A172 (cell line): ENCODE measurements around the gene ACBD4. TPM values are rescaled to one million over a fixed set of nuclear protein-coding genes. Genes with fewer than 3 reads are reported as not detected.
"Not testable (repeated sequence)": the region's sequence is repeated elsewhere in the genome, so short reads cannot be mapped to it uniquely, and the experiment has no call there.

ENCODE experiments used
- DNase-seq: peaks from one replicate; pipeline ENCODE4 v3.0.0-alpha.2; 2015; ENCODE audit warnings: low spot score
- total RNA-seq: library from RNA; depleted of rRNA; stranded (reverse); fragments of >200 nt; shearing (Covaris generic); gene quantifications from 2 replicates; pipeline ENCODE4 v1.2.3, GENCODE V29; 2014

The ACBD4 gene
- total RNA-seq, 1 experiment from 2014 or later: 4.7 TPM

DNA sequence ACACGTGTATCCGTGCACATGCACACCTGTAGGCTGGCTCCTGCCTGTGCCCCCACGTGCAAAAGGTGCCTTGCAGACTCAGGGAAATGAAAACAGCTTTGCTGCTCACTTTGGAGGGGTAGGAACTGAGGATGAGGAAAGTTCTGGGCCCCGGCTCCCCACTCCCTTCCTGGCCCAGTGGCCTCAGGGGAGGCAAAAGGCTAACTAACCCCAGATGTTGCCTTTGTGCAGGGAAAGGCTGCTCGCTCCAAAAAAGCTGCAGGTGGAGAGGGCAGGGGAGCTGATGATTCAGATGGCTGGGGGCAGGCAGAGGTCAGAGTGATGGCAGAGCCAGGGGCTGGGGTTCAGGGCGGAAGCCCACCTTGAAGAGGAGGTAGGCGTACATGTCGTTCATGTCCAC is 15.5 kb upstream of the ACBD4 start:
- no peak for DNase-seq

GRCh38 chr17:45120558-45120957 is 14.9 kb upstream of the ACBD4 start:
- DNase-seq: no peak

DNA sequence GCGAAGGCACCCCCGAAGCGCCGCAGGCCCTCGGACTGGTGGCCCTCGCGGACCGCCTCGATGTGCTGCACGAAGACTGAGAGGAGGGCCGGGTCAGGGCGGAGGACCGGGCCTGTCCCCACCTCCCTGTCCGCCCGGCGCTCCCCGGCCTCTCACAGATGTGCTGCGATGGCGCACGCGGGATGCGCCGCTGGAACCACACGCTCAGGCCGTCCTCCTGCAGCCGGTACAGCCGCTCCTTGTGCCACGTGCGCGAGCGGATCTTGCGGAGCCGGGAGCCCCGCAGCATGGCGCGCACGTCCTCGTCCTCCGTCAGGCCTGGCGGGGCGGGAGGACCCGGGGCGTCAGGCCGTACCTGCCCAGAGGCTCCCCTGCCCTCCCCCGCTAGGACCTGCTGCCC is 14.4 kb upstream of the ACBD4 start:
- DNase-seq: no peak

GRCh38 chr17:45123076-45123770 is 12.3 kb upstream of the ACBD4 start:
- no peak for DNase-seq

DNA sequence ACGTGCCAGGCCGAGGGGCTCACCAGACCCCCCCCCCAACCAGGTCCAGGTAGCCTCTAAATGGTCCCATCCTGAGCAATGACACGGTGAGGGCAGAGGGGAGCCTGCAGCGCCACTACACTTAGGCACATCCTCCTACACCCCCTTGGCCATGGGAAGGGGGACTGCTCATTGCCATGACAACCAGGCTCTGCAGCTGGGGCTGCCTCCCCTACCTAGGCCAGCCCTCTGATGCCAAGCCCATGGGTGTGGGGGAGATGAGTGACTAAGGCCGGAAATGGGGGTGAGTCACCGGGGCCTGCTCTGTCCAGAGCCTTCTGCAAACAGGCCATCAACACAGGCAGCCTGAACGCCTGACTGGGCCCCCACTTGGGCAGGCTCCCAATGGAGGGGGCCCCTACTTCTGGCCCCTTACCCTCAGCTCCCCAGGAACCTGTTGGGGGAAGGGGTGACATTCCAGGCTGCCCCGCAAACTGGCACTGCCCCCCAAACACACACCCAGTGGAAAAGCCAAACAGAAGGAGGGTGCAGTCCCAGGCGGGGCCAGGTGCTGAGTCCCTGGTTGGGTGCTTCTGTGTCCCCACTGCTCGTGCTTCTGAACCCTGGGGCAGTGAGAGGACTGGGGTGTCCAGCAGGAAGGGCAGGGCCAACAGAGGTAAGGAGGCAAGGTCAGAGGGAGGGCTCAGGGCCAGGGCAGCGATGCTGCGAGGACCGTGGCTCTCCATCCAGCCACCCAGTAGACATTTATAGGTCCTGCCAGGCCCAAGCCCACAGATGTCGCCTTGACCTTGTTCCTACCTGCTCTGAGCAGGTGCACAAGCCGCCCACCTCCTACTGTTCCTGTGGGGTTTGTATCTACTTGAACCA is 11.3 kb upstream of the ACBD4 start:
- DNase-seq: peak; percentile 99

- DNase-seq: not testable (repeated sequence)
These were observed 10.7 kb upstream of the ACBD4 start for GRCh38 chr17:45124797-45125122.

DNA sequence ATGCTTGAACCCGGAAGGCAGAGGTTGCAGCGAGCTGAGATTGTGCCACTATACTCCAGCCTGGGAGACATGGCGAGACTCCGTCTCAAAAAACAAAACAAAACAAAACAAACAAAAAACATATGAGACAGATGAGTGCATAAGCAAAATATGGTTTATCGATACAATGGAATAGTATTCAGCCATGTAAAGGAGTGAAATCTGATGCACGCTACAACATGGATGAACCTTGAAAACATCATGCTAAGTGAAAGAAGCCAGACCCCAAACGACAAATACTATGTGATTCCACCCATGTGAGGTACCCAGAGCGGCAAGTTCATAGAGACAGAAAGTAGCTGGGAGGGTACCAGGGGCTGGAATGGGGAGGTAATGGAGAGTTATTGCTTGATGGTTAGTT is 10.0 kb upstream of the ACBD4 start:
- DNase-seq: no peak

DNA sequence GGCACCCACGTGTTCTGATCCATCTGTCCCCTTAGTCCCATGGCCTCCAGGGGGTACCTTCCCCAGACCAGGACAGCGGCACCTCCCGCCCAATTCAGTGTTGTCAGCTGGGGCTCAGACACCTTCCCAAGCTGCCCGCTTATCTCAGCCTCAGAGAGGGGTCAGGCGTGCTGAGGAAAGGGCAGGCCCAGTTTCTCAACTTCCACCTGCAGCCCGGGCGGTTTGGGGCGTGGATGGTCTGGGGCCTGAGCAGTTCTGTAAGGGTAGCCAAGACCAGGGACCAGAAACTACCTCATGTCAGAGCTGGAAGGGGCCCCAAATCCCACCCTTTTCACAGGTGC is 8.3 kb upstream of the ACBD4 start:
- DNase-seq: no peak

DNA sequence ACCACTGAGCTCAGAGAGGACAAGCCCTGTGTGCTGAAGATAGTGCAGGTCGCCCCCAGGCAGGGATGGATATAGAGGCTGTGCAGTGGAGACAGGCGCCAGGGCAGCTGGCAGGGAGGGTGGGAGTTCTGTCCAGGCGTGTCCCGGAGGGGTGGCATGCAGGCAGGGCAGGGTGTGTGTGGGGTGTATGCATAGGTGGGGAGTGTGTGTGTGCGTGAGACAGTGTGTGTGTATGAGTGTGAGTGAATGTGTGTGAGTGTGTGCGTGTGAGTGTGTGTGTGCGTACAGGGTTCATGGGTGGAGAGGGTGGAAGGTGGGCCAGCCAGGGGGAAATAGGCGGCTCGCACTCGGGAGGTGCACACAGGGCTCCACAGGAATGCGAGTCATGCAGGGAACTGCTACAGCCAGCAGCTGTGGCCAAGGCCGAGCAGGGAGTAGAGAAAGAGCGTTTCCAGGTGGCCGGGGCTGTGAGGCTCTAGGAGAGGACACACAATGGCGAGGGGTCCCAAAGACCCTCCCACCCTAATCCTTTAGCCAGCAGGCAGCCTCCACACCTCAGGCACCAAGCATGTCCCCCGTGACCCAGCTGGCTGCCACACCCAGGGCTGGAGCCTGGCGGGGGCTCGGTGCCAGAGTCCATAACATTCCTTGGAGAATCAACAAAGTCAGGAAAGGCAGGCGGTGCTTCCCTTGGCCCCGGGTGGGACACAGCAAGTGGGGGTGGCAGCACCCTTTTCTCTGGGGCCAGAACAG is 7.8 kb upstream of the ACBD4 start:
- peak; percentile 73 for DNase-seq

- DNase-seq: no peak
These were observed 7.2 kb upstream of the ACBD4 start for GRCh38 chr17:45128331-45128730.

- DNase-seq: no peak
These were observed 6.5 kb upstream of the ACBD4 start for GRCh38 chr17:45128989-45129388.

DNA sequence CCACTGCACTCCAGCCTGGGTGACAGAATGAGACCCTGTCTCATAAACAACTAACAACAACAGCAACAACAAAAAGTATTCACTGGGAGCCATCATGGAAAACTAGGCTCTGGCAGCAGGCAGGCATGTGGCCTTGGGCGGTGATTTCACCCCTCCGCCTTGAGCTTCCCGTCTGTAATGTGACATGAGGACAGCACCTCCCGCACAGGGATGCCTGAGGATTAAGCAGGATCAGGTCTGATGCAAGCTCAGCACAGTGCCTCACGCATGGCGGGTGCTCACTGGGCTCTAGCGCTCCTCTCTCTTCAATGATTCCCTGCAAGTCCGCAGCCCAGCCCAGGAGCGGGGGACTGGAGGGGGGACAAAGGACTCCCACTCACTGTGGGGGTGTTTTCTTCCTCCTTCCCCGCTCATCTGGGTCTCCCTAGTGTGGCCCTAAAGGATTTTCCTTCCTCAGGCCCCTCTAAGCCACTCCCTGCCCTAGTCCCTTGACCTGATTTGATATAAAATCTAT is 6.0 kb upstream of the ACBD4 start:
- peak; percentile 74 for DNase-seq

DNA sequence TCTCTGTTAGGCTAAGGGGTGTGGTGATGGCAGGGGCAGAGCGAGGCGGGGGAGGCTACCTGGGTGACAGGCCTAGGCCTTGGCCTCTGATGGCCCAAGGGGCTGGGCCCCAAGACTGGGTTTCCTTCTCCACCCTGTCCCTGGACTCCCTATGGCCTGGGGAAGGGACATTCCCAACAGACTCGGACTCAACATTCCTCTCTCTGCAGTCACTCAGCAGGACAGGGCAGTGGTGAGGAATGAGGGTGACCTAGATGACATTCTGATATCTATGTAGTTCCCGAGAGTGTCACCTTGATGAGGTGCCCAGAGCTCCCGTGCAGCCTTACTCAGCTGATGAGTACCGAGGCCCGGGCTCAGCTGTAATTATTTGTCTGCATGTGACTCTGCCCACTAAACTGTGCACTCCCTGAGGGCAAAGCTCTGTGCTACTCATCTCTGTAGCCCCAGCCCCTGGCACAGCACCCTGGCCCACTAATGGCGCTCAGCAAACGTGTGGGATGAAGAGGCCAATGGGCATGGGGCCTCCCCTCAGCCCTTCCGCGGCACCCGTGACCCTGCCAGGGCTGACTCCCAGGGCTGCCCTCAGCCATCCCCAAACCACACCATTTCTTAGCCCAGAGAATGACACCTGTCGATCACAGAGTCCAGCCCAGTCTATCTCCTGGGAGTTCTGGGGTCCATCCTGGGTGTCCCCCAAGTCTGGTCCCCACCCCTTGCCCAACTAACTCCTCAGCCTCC is 5.4 kb upstream of the ACBD4 start:
- DNase-seq: peak; percentile 88

DNA sequence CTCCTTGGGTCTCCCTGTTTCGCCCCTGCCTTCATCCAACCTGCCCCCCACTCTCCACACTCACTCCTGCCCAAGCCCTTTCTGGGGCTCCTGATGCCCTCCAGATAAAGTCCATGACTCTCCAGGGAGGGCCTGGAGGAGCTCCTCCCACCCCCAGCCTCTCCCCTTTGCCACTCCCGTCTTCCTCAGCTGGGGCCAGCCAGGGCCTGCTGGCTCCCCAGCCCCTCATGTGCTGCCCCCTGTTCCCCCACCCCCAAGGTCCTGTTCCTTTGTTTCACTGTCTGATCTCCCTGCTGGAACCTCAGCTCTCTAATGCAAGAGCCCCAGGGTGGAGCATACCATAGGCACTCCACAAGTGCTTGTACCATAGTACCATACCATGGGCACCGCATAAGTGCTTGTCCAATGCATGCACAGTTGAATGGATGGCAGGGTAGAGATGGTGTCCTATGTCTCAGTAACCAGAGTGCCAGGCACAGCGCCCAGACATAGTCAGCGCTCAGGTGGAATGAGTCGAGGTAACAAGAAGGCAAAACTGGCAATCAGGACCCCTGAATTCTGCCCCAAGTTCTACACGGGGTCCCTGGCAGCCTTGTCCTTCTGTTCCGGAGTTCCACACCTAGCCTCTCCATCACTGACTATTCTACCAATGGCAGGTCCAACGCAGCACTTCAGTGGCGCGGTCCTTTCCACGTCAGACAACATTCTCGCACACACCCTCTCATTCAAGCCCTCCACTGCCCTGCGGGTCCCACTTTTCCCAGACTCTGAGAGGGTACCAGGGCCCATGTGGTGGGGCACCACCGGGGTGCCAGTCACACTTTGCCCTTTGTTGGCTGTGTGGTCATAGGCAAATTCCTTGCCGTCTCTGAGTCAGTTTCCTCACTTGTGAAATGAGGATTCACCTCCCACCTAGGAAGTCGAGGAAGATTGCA is 4.5 kb upstream of the ACBD4 start:
- DNase-seq: no peak

DNA sequence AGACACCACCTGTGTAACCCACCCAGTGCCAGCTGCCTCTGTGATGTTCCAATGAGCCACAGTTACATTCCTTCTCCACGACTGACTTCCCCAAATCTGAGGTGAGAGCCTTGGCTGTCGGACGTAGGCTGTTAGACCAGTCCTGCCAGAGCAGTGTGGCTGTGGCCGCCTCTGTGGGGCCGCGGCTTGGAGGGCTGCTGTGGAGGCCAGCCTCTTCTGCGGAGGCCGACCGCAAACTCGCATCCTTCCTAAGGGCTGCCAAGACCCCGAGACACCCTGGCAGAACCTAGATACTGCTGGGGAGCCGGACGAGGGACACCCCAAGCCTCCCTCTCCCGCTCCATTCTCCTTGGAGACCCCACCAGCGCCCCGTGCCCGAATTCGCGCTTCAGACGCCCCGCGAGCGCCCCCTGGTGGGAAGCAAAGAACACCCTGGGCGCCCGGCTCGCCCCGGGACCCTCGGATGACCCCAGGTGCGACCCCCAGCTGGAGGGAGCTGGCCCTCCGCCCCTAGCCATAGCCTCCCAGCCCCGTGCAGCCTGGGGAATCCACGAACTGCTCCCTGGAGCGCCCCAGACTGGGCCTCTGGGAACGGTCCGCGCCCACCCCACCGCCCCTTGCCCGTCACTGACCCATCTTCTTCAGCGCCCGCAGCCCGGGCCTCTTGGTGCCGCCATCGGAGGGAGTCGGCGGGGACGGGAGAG is 3.7 kb upstream of the ACBD4 start:
- DNase-seq: no peak

GRCh38 chr17:45132320-45132571 is 3.2 kb upstream of the ACBD4 start, which contains the start of gene PLCD3:
TSS of gene PLCD3 (minus strand) at chr17:45132515. CDS start at chr17:45132410, 105 bp downstream.
- DNase-seq: no peak

GRCh38 chr17:45132572-45133463 is 2.7 kb upstream of the ACBD4 start:
- DNase-seq: peak; percentile 83

GRCh38 chr17:45135978-45136791 is 698 bp downstream of the ACBD4 start:
- no peak for DNase-seq
